ENCODE data around the gene HRNR.

- TF ChIP-seq CTCF (IDR thresholded peaks at IDR 0.05; ENCODE audit: poor library complexity): no peak
- TF ChIP-seq EZH2phosphoT487 (IDR thresholded peaks at IDR 0.05; ENCODE audit: low read depth, severe bottlenecking, unreplicated experiment): no peak
- TF ChIP-seq EZH2 (IDR thresholded peaks at IDR 0.05; ENCODE audit: borderline replicate concordance): no peak
Measured at GRCh38 chr1:152166966-152167365, 57.0 kb downstream of the HRNR start.

All from hepatocyte (in vitro differentiated cells).